ENCODE measurements around the gene LRIG1.

The LRIG1 gene

GRCh38 chr3:66501483-66502244 lies 842 bp upstream of the LRIG1 start:
- Histone ChIP-seq H3K4me2 (ENCODE audit: low read length) (peak overlapping the region; percentile 86), H3K27me3 (ENCODE audit: low read depth, low read length) (peaks cover 14% of the 10 kb centered on the region), H3K36me3 (replicated peaks; ENCODE audit: low read depth, low read length) (no peaks in the 10 kb centered on the region), H4K20me1 (ENCODE audit: insufficient read depth, low read length) (peaks cover 22% of the 10 kb centered on the region), H3K79me2 (ENCODE audit: low read length) (peaks cover 39% of the 10 kb centered on the region), H2AFZ (ENCODE audit: low read depth, low read length) (peak overlapping the region; percentile 59), H3K9ac (ENCODE audit: low read length) (peak overlapping the region; percentile 43), H3K4me1 (ENCODE audit: low read length) (peaks cover 43% of the 10 kb centered on the region), H3K4me3 (ENCODE audit: low read length) (peak overlapping the region; percentile 72), H3K9me3 (ENCODE audit: insufficient read depth, low read length) (no peaks in the 10 kb centered on the region), H3K27ac (ENCODE audit: low read length) (no peak overlapping the region)
- no peak for TF ChIP-seq EZH2phosphoT487 (IDR thresholded peaks at IDR 0.05; ENCODE audit: low read depth)
- TF ChIP-seq, protein P1, sequence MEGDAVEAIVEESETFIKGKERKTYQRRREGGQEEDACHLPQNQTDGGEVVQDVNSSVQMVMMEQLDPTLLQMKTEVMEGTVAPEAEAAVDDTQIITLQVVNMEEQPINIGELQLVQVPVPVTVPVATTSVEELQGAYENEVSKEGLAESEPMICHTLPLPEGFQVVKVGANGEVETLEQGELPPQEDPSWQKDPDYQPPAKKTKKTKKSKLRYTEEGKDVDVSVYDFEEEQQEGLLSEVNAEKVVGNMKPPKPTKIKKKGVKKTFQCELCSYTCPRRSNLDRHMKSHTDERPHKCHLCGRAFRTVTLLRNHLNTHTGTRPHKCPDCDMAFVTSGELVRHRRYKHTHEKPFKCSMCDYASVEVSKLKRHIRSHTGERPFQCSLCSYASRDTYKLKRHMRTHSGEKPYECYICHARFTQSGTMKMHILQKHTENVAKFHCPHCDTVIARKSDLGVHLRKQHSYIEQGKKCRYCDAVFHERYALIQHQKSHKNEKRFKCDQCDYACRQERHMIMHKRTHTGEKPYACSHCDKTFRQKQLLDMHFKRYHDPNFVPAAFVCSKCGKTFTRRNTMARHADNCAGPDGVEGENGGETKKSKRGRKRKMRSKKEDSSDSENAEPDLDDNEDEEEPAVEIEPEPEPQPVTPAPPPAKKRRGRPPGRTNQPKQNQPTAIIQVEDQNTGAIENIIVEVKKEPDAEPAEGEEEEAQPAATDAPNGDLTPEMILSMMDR (IDR thresholded peaks at IDR 0.05; ENCODE audit: low read depth, low read length) = no peak; the same call in 1 of the 2 replicates

GRCh38 chr3:66499881-66500575 lies 794 bp downstream of the LRIG1 start:
- no peak overlapping the region for H2AFZ ChIP-seq (ENCODE audit: low read depth, low read length)
- H3K9ac ChIP-seq (ENCODE audit: low read length) = peak overlapping the region; percentile 80
- H3K4me1 ChIP-seq (ENCODE audit: low read length) = peaks cover 54% of the 10 kb centered on the region
- no peaks in the 10 kb centered on the region for H3K36me3 ChIP-seq (replicated peaks; ENCODE audit: low read depth, low read length)
- H3K4me2 ChIP-seq (ENCODE audit: low read length) = peak overlapping the region; percentile 73
- H3K79me2 ChIP-seq (ENCODE audit: low read length) = peaks cover 56% of the 10 kb centered on the region
- TF ChIP-seq EZH2phosphoT487 (IDR thresholded peaks at IDR 0.05; ENCODE audit: low read depth) = no peak
- peak overlapping the region; percentile 36 for H3K27ac ChIP-seq (ENCODE audit: low read length)
- H4K20me1 ChIP-seq (ENCODE audit: insufficient read depth, low read length) = peaks cover 39% of the 10 kb centered on the region
- H3K9me3 ChIP-seq (ENCODE audit: insufficient read depth, low read length) = no peaks in the 10 kb centered on the region
- peaks cover 17% of the 10 kb centered on the region for H3K27me3 ChIP-seq (ENCODE audit: low read depth, low read length)
- H3K4me3 ChIP-seq (ENCODE audit: low read length) = peak overlapping the region; percentile 87

DNA sequence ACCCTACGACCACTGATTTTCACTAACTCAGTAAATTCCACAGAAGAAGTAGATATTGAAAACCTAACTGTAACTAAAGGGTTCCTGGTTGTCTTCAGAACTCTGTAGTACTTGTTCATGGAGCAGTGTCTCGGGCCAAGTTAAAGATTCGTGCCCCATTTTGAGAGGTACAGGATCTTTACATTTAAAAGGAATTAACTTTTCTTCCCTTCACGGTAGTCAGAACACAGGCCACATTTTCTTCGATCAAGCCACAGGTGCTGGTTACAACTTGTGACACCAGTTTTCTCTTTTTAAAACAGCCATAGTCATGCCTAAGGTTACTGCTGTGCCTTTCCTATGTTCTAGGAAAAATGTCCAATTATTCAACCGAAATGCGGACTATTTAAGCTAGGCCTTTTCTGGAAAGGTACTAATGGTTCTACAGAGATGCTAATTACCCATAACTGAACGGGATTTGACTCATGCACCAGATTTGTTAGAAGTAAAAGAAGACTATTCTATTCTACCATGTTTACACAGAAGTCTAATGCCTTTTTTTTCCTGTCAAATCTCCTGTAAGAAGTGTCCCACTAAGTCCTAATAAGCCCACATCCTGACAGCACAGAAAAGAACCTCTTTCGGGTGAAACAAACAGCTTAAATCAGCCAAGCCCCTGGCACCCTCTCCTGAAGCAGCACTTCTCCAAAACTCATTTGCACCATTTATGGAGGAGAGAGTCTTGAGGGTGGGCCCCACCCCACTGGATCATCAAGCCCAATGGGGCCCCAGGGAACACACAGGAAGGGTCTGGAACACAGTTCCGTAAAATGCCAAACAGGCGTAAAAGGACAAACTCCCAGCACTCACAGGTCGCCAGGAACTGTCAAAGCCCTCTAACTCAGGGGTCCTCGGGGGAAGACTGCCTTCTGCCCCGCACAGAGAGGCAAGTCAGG lies 1.9 kb downstream of the LRIG1 start:
- peaks cover 20% of the 10 kb centered on the region for H3K27me3 ChIP-seq (ENCODE audit: low read depth, low read length)
- H2AFZ ChIP-seq (ENCODE audit: low read depth, low read length) = no peak overlapping the region
- H3K4me2 ChIP-seq (ENCODE audit: low read length) = peak overlapping the region; percentile 73
- no peak overlapping the region for H3K27ac ChIP-seq (ENCODE audit: low read length)
- H3K9ac ChIP-seq (ENCODE audit: low read length) = peak overlapping the region; percentile 80
- no peaks in the 10 kb centered on the region for H3K9me3 ChIP-seq (ENCODE audit: insufficient read depth, low read length)
- TF ChIP-seq, protein P1 (IDR thresholded peaks at IDR 0.05; ENCODE audit: low read depth, low read length) = no peak
- no peak for TF ChIP-seq EZH2phosphoT487 (IDR thresholded peaks at IDR 0.05; ENCODE audit: low read depth)
- peaks cover 65% of the 10 kb centered on the region for H3K79me2 ChIP-seq (ENCODE audit: low read length)
- no peaks in the 10 kb centered on the region for H3K36me3 ChIP-seq (replicated peaks; ENCODE audit: low read depth, low read length)
- H4K20me1 ChIP-seq (ENCODE audit: insufficient read depth, low read length) = peaks cover 48% of the 10 kb centered on the region
- H3K4me3 ChIP-seq (ENCODE audit: low read length) = peak overlapping the region; percentile 87
- peaks cover 56% of the 10 kb centered on the region for H3K4me1 ChIP-seq (ENCODE audit: low read length)

DNA sequence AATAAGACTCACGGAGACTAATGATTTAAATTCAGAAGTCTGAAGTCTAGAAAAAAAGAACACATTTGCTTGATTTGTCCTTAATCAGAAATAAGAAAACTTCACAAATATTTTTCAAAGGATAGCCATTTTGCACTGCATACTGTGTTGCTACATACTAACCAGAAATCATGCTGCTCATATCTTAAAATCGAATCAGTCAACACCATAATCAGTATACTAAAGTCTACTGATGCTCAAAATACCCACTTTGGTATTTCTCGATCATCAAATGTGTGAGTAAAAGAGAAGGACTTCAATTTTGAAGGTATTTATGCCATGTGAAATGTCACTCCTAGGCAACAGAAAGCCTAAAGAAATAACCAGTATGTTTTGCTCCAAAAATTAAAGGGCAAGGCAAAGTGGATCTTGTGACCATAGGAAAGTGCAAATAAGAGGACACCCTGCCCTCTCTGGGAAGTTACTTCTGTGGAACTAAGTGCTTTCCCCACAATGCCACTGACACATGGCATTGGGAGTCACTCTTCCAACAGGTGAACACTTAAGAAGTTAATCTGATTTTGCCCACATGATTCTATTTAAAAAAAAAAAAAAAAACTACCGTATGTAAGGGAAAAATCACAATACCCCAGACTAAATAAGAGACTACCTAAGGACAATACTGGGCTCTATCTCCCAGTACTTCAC lies 2.7 kb downstream of the LRIG1 start:
- peak overlapping the region; percentile 87 for H3K4me3 ChIP-seq (ENCODE audit: low read length)
- peaks cover 49% of the 10 kb centered on the region for H3K4me1 ChIP-seq (ENCODE audit: low read length)
- peaks cover 18% of the 10 kb centered on the region for H3K27me3 ChIP-seq (ENCODE audit: low read depth, low read length)
- no peaks in the 10 kb centered on the region for H3K36me3 ChIP-seq (replicated peaks; ENCODE audit: low read depth, low read length)
- H3K9me3 ChIP-seq (ENCODE audit: insufficient read depth, low read length) = no peaks in the 10 kb centered on the region
- no peak overlapping the region for H2AFZ ChIP-seq (ENCODE audit: low read depth, low read length)
- peak overlapping the region; percentile 80; the same call in 1 of the 2 replicates for H3K9ac ChIP-seq (ENCODE audit: low read length)
- H3K79me2 ChIP-seq (ENCODE audit: low read length) = peaks cover 72% of the 10 kb centered on the region
- no peak overlapping the region for H3K27ac ChIP-seq (ENCODE audit: low read length)
- TF ChIP-seq, protein P1 (IDR thresholded peaks at IDR 0.05; ENCODE audit: low read depth, low read length) = no peak
- TF ChIP-seq EZH2phosphoT487 (IDR thresholded peaks at IDR 0.05; ENCODE audit: low read depth) = no peak
- peak overlapping the region; percentile 73 for H3K4me2 ChIP-seq (ENCODE audit: low read length)
- peaks cover 48% of the 10 kb centered on the region for H4K20me1 ChIP-seq (ENCODE audit: insufficient read depth, low read length)

Data from OCI-LY3 (cell line).